ENCODE data around the gene THAP3.
"Not testable (repeated sequence)": the region's sequence is repeated elsewhere in the genome, so short reads cannot be mapped to it uniquely, and the experiment has no call there.

THAP3 gene

GRCh38 chr1:6658359-6659060, 33.8 kb downstream of the THAP3 start:
- Histone ChIP-seq H3K36me3 (ENCODE audit: insufficient read depth, low read length) (peaks cover 17% of the 10 kb centered on the region; the same call in 1 of the 2 replicates), H4K20me1 (ENCODE audit: insufficient read depth, low read length, poor library complexity, severe bottlenecking) (peaks cover 4% of the 10 kb centered on the region), H3K27me3 (ENCODE audit: insufficient read depth, low read length, poor library complexity, severe bottlenecking) (no peaks in the 10 kb centered on the region), H3K9me2 (replicated peaks; ENCODE audit: low read depth, low read length) (no peaks in the 10 kb centered on the region), H3K4me3 (ENCODE audit: low read length, poor library complexity, severe bottlenecking) (no peak overlapping the region), H3K79me2 (ENCODE audit: insufficient read depth, low read length) (no peaks in the 10 kb centered on the region), H3F3A (ENCODE audit: low read depth) (no peaks in the 10 kb centered on the region), H3K9me3 (ENCODE audit: insufficient read depth, low read depth, low read length) (no peaks in the 10 kb centered on the region), H3K4me1 (ENCODE audit: insufficient read depth, low read length, poor library complexity, severe bottlenecking) (no peaks in the 10 kb centered on the region), H2AFZ (ENCODE audit: low read length) (no peak overlapping the region), H3K4me2 (ENCODE audit: low read depth, low read length, poor library complexity, severe bottlenecking) (no peak overlapping the region), H3K9ac (ENCODE audit: low read depth, low read length, poor library complexity, severe bottlenecking) (no peak overlapping the region)
- TF ChIP-seq CTCF (conservative IDR thresholded peaks at IDR 0.05; ENCODE audit: low read length) (no peak), EZH2phosphoT487 (IDR thresholded peaks at IDR 0.05; ENCODE audit: borderline replicate concordance) (no peak)

GRCh38 chr1:6660415-6661049, 35.9 kb downstream of the THAP3 start:
- Histone ChIP-seq H3K79me2 (ENCODE audit: insufficient read depth, low read length) (no peaks in the 10 kb centered on the region), H3F3A (ENCODE audit: low read depth) (no peaks in the 10 kb centered on the region)

GRCh38 chr1:6662468-6662867, 37.8 kb downstream of the THAP3 start:
- not testable (repeated sequence) for H3K4me3 ChIP-seq (ENCODE audit: low read length, poor library complexity, severe bottlenecking); H3K79me2 ChIP-seq (ENCODE audit: insufficient read depth, low read length)

More at GRCh38 chr1:6660415-6661049, 35.9 kb downstream of the THAP3 start:
- no peak overlapping the region for H3K9ac ChIP-seq (ENCODE audit: low read depth, low read length, poor library complexity, severe bottlenecking)
- no peak overlapping the region for H3K4me3 ChIP-seq (ENCODE audit: low read length, poor library complexity, severe bottlenecking)
- no peaks in the 10 kb centered on the region for H3K4me1 ChIP-seq (ENCODE audit: insufficient read depth, low read length, poor library complexity, severe bottlenecking)
- H3K9me3 ChIP-seq (ENCODE audit: insufficient read depth, low read depth, low read length): no peaks in the 10 kb centered on the region
- peaks cover 15% of the 10 kb centered on the region; the same call in 1 of the 2 replicates for H3K36me3 ChIP-seq (ENCODE audit: insufficient read depth, low read length)
- H2AFZ ChIP-seq (ENCODE audit: low read length): no peak overlapping the region
- no peaks in the 10 kb centered on the region for H3K9me2 ChIP-seq (replicated peaks; ENCODE audit: low read depth, low read length)
- H3K4me2 ChIP-seq (ENCODE audit: low read depth, low read length, poor library complexity, severe bottlenecking): no peak overlapping the region
- TF ChIP-seq EZH2phosphoT487 (IDR thresholded peaks at IDR 0.05; ENCODE audit: borderline replicate concordance): no peak
- TF ChIP-seq CTCF (conservative IDR thresholded peaks at IDR 0.05; ENCODE audit: low read length): no peak
- no peaks in the 10 kb centered on the region for H3K27me3 ChIP-seq (ENCODE audit: insufficient read depth, low read length, poor library complexity, severe bottlenecking)
- H4K20me1 ChIP-seq (ENCODE audit: insufficient read depth, low read length, poor library complexity, severe bottlenecking): peaks cover 4% of the 10 kb centered on the region

More at GRCh38 chr1:6662468-6662867, 37.8 kb downstream of the THAP3 start:
- not testable (repeated sequence) for H3K9me2 ChIP-seq (replicated peaks; ENCODE audit: low read depth, low read length); H3K9me3 ChIP-seq (ENCODE audit: insufficient read depth, low read depth, low read length); H3K4me2 ChIP-seq (ENCODE audit: low read depth, low read length, poor library complexity, severe bottlenecking); H3F3A ChIP-seq (ENCODE audit: low read depth); H2AFZ ChIP-seq (ENCODE audit: low read length); H3K27me3 ChIP-seq (ENCODE audit: insufficient read depth, low read length, poor library complexity, severe bottlenecking); H3K9ac ChIP-seq (ENCODE audit: low read depth, low read length, poor library complexity, severe bottlenecking); H4K20me1 ChIP-seq (ENCODE audit: insufficient read depth, low read length, poor library complexity, severe bottlenecking); H3K4me1 ChIP-seq (ENCODE audit: insufficient read depth, low read length, poor library complexity, severe bottlenecking)
- peaks cover 25% of the 10 kb centered on the region; the same call in 1 of the 2 replicates for H3K36me3 ChIP-seq (ENCODE audit: insufficient read depth, low read length)
